Fibroblast of skin of back (primary cell): Measurements from ENCODE around the gene RUFY3.
"Not testable (repeated sequence)": the region's sequence is repeated elsewhere in the genome, so short reads cannot be mapped to it uniquely, and the experiment has no call there.

ENCODE experiments used
- DNase-seq: peaks from one replicate; pipeline ENCODE4 v3.0.0-alpha.2; 2013

Gene RUFY3

DNA sequence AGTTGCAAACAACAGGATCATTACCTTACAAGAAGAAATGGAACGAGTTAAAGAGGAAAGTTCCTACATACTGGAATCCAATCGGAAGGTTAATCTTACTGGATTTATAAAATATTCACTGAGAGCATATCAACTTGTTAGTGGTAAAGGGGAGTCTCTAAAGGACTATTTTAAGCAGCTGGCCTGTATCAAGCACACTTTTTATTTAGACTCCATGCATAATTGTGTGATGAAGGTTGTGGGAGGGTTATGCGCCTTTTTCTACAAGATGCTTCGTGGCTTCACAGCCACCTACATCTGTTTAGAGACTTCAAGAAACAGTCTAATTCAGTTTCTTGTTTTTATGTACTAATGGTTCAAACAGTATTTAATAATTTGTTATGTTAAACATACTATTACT lies 61.3 kb downstream of the RUFY3 start:
- no peak for DNase-seq

DNA sequence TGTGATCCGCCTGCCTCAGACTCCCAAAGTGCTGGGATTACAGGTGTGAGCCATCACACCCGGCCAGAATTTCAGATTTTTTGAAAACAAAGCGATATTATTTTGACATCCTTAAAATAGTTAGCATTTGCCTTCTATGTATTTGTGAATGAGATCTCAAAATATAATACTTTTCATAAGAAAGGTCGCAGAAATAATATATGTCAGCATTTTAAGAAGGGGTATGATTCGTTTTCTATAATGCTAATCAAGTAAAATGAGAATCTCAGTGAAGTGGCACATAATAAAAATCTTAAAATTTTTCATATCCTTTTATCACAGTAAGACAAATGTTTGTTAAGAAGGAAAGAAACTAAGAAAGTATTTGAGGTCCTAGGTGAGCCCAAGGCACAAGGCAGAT lies 65.7 kb downstream of the RUFY3 start:
- DNase-seq, result no peak

DNA sequence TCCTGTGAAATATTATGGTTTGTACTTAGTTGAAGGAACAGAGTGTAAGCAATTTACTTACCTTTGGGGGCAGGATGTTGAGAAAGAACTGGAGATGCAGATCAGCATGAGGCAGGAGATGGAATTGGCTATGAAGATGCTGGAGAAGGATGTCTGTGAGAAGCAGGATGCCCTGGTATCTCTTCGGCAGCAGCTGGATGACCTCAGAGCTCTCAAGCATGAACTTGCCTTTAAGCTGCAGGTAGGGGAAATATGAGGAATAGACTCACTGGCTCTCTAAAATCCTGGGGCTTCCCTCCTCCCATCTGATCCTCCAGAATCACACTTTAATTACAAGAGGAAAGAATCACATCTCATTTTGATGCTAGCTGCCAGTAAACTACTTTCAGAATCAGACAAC lies 67.0 kb downstream of the RUFY3 start:
- no peak for DNase-seq

DNA sequence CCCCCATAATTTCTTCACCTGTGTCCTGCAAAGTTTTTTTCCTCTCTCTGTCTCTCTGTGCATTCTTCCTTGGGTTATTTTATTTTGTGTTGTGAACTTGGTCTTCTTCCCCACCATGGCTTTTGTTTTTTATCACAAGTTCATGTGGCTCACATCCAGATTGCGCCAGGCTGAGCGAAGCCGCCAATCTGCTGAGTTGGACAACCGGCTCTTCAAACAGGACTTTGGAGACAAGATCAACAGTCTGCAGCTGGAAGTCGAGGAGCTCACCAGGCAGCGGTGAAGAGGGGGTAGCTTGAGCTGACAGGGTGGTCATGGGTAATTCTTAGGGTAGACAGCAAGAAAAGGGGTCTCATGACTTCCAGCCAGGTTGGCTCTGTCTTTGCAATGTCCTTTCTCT lies 71.9 kb downstream of the RUFY3 start:
- DNase-seq, result no peak

DNA sequence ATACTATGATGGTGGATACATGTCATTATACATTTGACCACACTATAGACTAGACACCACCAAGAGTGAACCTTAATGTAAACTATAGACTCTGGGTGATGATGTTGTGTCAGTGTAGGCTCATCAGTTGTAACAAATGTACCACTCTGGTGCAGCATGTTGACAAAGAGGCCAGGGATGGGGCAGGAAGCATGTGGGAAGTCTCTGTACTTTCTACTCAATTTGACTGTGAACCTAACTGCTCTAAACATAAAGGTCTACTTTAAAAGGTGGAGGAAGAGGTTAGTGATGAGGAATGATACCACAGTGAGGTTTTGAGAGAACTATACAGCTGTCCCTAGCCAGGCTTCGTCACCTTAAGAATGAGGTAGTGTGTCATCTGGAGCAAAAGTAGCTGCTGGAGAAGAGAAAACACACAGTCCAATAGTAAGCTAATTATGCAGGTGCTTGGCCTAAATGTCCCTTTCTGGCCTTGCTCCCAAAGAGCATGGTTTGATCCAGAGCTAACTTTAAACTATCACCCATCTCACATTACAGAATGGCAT lies 79.6 kb downstream of the RUFY3 start:
- no peak for DNase-seq

DNA sequence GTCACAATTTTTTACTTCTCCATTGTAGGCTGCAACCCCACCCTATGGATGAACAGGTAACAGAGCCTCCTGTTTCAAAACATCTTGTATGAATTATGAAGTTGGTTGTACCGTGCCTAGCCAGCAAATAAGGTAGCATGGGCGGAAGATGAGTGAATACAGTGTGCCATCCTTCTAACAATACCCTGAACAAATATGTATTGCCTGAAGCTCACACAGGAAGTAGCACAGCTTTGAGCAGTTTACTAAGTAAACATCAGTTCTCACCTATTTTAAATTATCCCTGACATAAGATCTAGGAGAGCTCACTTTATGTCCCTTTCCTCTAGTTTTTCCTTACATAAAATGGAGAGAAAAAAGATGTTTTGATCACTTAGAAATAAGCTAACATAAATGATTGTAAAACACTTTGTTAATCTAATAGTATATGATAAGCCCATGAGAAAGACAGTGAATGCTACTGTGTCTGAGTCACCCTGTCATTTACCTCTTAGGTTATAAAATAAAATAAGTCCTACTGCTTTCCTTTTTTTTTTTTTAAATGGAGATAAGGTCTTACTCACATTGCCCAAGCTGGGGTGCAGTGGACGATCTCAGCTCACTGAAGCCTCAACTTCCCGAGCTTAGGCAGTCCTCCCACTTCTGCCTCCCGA lies 81.3 kb downstream of the RUFY3 start:
- no peak for DNase-seq

DNA sequence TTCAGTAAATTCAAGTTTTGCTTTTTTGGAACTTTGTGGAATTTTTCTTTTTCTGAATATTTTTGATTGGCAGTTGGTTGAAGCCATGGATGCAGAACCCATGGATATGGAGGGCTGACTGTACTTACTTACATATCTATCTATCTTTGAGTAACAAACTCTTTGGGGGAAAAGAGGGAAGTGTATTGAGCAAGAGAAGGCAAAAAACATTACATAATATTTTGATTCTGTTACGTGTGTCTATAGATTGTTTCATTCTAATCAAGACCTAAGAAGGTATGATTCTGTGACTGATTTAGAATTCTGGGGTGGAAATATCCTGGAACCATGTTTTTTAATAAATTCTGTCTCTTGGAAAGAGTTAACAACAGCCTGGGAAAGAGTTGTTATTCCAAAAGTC lies 86.4 kb downstream of the RUFY3 start:
- no peak for DNase-seq

DNA sequence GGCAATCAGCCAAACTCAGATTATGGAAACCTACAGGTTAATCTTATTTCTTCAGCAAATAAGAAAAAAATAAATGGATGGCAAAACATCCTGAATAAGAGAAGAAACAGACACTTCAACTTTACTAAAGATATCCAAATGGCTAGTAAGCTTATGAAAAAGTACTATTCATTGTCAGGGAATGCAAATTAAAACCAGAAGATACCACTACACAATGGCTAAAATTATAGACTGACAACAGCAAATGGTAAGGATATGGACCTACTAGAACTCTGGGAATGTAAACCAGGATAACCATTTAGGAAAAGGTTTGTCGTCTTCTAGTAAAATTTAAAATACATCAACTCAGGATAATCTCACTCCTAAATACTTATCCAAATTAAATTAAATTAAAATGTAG lies 93.6 kb downstream of the RUFY3 start:
- no peak for DNase-seq

DNA sequence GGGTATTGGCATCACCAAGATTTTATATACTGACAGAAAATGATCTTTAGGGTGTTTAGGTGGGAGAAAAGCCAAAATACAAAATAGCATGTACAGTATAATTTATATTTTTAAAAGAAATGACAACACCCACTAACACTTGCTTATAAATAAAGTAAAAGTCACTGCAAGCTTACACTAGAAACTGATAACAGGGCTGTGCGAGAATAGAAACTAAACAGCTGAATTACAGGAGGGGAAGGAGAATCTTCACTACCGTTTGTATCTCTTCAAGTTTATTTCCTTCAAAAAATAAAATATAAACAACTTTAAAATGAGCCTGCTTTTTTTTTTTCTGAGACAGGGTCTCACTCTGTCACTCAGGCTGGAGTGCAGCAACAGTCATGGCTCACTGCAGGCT lies 95.1 kb downstream of the RUFY3 start:
- DNase-seq, result no peak

DNA sequence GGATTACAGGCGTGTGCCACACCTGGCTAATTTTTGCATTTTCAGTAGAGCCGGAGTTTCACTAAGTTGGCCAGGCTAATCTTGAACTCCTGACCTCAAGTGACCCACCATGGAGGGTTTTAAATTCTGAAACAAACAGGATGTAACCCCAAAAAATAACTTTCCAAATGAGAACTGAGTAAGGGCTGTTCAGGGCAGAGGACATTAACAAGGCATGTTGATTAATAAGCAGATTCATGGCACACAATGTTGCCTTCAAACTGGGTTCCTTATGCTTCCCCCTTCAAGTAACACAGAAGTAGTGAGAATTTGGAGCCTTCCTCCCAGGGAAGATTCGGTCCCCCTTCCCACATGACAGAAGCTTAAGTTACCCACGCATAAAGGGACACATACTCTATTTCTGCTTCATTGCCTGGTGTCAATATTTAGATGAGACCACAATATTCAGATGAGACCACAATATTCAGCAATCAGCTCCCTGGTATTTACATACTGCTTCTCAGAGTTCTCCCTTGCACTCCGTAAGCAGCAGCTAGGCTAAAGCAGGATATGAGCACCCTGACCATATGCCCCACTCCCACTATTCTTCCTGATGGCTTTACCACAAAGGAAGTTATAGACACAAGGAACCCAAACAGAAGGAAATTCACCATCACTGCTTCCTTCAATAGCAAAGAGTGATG lies 96.5 kb downstream of the RUFY3 start:
- DNase-seq, result no peak

DNA sequence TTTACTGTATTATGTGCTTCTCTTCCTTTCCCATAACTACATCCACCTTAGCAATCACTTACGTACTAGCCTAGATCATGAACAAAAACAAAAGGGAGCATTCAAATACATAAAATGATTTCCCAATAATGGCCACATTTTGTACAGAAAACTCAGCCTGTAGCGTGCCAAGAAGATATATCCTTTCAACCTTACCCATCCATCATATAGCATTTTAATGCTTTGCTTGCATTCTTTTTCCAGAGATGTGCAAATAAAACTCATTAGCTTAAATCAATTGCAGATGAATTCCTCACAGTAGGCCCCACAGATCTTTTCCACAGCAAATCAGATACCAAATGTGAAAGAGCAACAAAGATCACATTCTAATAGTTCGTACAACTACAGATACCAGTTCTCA lies 97.2 kb downstream of the RUFY3 start:
- DNase-seq, result no peak

DNA sequence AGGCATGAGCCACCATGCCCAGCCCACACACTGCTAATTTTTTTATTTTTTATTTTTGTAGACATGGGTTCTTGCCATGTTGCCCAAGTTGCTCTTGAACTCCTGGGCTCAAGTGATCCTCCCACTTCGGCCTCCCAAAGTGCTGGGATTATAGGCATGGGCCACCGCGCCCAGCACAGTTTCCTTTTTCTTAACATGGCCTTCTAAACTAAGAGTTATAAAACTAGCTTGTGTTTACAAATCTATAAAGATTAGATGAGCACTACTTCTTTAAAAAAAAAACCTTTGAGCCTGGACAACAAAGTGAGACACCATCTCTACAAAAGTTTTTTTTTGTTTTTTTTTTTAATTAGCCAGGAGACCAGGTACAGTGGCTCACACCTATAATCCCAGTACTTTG lies 107.3 kb downstream of the RUFY3 start:
- no peak for DNase-seq

DNA sequence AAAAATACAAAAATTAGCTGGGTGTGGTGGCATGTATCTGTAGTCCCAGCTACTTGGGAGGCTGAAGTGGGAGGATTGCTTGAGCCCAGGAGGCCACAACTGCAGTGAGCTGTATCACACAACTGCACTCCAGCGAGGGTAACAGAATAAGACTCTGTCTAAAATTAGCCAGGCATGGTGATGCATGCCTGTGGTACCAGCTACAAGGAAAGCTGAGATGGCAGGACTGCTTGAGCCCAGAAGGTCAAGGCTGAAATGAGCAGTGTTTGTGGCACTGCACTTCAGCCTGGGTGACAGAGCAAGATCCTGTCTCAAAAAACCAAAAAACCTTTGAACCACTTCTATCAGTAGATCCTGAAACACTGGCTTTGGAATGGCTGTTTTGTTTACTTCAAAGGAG lies 107.7 kb downstream of the RUFY3 start:
- no peak for DNase-seq

DNA sequence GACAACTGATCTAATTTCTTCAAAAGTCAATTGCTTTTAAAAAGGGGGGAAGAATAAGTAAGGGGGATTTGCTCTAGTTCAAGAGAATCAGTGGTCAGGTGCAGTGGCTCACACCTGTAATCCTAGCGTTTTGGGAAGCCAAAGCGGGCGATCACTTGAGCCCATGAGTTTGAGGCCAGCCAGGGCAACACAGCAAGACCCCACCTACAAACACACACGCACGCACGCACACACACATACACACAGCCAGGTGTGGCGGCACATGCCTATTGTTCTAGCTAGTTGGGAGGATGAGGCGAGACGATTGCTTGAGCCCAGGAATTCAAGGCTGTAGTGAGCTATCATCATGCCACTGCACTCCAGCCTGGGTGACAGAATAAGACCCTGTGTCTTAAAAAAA lies 108.3 kb downstream of the RUFY3 start:
- DNase-seq, result no peak

DNA sequence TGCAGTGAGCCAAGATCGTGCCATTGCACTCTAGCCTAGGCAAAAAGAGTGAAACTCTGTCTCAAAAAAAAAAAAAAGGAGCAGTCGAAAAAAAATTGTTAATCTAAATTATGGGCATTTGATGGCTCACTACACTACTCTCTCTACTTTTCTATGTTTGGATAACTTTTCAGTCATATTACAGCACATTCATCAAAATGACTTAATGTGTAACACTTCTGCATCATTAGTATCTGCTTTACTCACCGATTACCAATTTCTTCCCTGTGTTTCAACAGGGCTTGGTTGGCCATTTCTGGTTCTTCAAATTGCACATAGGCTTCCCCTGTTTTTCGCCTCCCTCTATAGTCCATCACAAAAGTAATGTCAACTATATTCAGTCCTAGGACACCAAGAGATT lies 109.5 kb downstream of the RUFY3 start:
- DNase-seq, result no peak

DNA sequence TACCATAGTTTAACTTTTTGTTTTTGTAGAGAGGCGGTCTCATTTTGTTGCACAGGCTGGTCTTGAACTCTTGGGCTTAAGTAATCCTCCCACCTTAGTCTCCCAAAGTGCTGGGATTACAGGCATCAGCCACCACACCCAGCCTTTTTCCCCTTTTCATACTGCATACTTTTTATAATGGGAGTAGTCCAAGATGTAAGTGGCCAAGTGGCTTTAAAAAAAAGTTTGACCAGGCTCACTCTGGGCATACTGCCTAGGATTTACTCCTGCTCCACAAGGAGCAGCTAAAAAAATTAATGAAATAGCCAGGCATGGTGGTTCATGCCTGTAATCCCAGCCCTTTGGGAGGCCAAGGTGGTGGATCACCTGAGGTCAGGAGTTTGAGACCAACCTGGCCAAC lies 111.9 kb downstream of the RUFY3 start:
- peak; percentile 7 for DNase-seq

DNA sequence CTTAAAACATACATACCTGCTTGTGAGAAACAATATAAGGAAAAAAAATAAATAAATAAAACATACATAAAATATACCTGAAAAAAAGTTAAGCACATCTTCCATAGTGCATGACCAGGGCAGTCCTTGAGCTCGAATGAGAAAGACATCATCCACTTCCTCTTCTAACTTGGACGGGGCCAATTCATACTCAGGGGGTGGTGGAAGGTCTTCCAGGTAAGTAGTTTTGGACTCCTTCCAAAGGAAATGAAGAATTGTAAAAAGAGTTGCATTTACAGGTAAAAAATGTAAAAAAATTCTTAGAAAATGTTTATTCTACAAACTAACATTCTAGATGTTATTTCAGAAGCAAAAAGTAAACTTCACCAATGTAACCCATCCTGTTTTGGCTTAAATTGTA lies 114.3 kb downstream of the RUFY3 start:
- no peak for DNase-seq

DNA sequence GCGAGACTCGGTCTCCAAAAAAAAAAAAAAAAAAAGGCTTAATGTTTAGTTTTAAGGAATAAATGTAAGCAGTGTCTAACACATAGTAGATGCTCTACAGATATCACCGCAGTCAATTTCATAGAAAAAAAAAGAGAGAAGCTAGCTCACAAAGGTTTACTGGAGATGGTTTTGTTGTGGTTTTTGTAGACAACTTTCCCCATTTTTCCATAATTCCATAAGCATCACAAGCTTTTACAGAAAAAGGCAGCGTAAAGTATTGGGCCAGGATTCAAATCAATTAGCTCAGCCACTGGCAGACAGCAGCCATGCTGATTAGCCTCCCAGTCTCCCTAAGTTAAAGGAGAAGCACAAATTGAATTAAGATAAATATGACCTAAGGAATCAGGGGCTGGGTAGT lies 116.4 kb downstream of the RUFY3 start:
- peak; percentile 5 for DNase-seq

DNA sequence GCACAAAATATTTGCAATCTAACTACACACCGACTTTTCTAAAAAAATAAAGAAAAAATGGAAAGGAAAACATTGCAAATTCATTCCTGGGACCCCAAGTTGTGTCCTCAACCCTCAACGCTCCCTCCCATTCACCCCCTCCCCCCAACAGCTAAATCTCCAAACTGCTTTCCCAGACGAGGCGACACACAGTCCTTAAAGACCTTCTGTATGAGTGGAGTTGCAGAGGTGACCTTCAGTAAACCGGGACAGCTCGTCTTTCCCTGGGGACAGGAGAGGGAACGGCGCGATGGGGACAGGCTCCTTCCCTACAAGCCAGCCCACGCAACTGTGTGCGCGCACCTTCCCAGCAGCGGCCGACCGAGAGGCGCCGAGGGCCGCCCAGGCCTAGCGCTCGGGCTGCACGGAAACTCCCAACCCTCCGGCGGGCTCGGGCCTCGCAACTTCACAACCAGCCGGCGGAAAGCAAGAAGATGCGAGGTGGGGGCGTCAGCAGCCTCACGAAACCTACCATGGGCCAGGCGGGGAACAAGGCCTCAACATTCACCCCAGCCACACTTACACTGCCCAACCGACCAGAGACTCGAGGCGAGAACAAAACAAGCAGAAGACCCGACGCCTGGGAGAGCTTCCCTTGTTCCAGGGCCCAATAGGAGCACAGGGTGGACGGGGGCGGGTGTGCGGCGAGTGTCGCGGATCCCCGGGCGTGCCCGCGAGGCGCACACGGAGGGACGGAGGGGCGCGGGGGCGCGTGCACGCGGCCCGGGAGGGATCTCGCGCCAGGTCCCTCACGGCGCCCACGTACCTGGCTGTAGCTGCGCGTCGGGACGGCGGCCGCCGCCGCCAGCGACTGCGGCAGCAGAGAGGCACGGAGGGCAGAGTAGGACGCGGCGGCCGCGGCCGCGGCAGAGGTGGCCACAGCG lies 117.2 kb downstream of the RUFY3 start:
- DNase-seq, result peak; percentile 71

DNA sequence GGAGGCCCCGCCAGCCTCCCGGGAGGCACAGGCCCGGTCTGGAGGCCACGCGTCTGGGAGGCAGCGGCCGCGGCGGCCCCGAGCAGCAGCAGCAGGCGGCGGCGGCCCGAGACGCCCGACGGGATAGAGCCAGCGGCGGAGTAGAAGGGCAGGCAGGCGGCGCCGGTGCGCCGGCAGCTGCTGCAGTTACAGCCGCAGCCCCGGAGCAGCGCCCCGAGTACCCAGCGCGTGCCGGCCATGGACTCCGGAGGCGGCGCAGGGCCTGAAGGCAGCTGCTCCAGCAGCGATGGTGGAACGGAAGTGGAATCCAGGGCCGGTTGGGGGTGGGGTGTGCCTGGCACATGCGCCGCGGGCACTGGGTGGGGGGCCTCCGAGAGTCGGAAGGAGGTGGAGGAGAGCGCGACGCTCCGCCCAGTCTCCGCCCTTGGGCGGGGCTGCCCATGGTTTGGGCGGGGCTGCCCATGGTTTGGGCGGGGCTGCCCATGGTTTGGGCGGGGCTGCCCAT lies 117.9 kb downstream of the RUFY3 start, which contains the start of gene GRSF1:
GRSF1 (minus strand) TSS at position 302 of the 505 bp plus-strand sequence; CDS start at position 239, 63 bp downstream.
- peak; percentile 92 for DNase-seq

DNA sequence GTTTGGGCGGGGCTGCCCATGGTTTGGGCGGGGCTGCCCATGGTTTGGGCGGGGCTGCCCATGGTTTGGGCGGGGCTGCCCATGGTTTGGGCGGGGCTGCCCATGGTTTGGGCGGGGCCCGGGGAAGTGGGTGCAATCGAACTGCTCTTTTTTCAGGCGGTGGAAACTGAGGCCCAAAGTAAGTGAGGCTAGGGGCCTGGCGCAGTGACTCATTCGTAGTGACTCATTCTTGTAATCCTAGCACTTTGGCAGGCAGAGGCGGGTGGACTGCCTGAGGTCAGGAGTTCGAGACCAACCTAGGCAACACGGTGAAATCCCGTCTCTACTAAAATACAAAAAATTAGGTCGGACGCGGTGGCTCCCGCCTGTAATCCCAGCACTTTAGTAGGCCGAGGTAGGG lies 118.4 kb downstream of the RUFY3 start:
- peak; percentile 51 for DNase-seq

DNA sequence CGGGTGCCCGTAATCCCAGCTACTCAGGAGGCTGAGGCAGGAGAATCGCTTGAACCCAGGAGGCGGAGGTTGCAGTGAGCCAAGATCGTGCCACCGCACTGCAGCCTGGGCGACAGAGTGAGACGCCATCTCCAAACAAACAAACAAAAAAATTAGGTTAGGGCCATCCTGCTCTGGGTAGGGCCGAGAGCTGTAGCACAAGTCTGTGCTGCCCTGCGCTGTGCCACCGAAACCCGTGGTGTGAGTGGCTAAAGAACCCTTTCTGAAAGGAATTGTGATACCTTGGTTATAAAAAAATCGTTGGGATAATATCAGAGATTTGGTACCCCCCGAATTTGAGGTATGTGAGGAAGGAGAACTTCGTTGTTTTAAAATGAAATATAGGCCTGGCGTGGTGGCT lies 118.9 kb downstream of the RUFY3 start:
- DNase-seq, result not testable (repeated sequence)

DNA sequence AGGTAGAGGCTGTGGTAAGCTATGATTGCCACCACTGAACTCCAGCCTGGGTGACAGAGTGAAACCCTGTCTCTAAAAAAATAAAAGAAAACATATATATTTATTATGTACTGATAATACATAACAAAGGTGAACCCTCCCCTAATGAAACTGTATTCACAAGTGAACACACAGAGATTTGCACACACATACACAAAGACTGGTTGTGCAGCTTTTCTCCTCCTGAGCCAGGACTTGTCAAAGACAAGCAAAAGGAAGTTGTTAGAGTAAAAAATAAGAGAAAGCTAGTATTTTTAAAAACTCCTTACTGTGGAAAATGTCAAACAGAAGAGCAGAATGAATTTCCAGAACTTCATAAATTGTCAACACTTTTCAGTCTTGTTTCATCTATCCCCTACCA lies 119.4 kb downstream of the RUFY3 start:
- no peak for DNase-seq
